Posterior vena cava (tissue), 2 donors: ENCODE results near the gene MGAT5B. TPM values are rescaled to one million over a fixed set of nuclear protein-coding genes. Genes with fewer than 3 reads are reported as not detected.

Source experiments
- DNase-seq: peaks from one replicate; pipeline ENCODE4 v3.0.0-alpha.2; 2020; ENCODE audit warnings: low spot score
- intact Hi-C, 2 donors: fragments of 100-400 bp; cut with DNase I; formaldehyde crosslinking; loops; one replicate each; pipeline versions ENCODE4 v1.14.1 to v1.14.2; 2022 to 2023
- total RNA-seq, 2 donors: library from RNA; stranded (reverse); fragmentation: NEBNext Ultra II Directional; extraction: Animal tissue kit (Norgen Biotek cat#: 25700); gene quantifications; one replicate each; pipeline ENCODE4 v1.2.1, GENCODE V29; 2021
- donor health status: DM: yes; HTN: yes; CAD: no.
- donor health status: DM: yes; HTN: yes; CAD: no.

The MGAT5B gene
- total RNA-seq, 2 donors from 2014 or later = 0.19 to 0.88 TPM

DNA sequence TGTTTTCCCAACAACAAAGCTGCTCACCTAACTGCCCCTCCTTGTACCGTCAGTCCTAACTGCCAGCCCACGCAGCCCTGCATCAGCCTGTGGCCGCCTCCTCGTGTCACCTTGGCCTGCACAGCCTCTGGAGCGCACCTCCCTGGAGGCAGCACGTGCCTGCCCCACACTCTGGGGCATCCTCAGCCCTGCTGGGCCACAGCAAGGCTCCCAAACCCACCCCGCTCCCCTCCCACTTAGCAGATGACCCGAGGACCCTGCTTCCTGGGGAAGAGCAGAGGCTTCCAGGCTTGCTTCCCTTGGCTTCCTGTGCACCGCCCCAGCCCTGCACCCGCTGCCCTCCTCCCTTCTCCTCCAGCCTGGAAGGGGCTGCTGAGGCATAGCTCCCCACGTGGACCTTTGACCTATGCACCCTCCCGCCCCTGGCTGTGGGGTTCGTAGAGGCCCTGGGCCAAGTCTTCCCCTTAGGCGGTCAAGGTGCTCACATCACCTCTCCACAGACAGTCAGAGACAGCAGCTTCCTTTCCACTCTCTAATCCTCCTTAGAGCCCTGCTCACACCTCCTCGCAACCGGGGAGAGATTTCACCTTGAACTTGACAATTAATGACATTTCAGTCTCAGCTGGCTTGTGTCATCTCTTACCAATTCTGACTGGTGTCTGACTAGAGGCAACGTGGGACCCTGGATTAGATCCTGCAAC lies 115.0 kb downstream of the MGAT5B start:
- intact Hi-C loops = loop anchor here in 1 of 2 donors (1.0 kb wide), 1 partner anchor 56 kb away; no protein-coding TSS in a partner anchor
- DNase-seq = no peak

DNA sequence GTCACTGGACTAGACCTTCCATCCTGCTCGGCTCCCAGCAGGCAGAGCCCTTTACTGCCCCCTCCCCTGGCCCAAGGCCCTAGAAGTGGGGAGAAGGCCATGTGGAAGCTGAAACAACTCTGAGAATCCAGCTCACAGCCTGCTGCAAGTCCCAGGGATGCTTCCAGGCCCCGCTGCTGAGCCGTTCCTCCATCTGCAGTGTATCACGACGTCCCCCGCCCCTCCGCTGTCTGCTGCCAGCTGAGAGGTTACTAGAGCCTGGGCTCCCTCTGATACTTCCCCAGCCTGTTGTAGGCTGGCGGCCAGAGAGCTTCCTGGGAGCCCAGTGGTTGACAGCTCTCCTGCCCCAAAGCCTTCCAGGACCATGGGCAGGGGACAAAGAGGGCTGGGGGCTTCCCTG lies 118.2 kb downstream of the MGAT5B start:
- DNase-seq = no peak
- intact Hi-C loops = no loop called here

DNA sequence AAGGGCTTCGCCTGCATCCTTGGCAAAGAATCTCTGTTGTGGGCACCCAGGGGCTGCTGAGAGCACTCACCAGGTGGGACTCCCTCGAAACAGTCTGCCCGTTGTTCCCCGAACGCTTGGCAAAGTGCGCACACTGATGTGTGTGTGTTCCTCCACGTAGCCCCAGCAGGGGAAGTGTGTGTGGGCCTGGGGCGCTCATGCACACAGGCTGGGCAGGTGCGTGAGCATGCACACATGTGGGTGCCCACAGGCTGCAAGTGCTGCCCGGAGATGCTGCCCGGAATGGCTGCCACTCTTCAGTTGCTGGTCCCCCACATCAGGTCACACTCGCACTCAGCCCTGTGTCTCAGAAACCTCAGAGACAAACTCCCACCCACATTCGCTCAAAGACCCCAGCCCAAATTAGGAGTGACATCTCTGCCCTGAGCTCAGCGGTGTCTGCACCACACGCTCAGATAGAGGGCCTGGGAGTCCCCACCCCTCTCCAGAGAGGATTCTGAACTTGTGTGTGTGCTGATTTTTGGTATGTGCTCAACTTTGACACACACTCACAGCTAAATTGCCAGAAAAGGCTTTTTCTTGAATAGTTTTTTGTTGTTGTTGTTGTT lies 119.4 kb downstream of the MGAT5B start:
- DNase-seq = no peak
- intact Hi-C loops = no loop called here

DNA sequence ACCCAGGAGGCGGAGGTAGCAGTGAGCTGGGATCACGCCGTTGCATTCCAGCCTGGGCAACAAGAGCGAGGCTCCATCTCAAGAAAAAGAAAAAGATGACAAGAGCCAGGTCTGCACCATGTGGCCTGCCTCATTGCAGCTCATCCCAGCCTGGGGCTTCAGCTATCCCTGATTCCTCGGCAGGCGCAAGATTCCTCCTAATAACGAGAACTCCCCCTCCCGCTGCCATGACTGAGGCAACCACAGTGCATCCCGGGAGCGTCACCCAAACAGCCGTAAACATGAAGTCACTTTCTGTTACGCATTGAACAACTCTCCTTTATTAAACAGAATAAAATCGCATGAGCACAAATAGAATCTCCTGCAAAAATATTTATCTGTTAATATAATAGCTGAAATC lies 120.6 kb downstream of the MGAT5B start:
- intact Hi-C loops = no loop called here

DNA sequence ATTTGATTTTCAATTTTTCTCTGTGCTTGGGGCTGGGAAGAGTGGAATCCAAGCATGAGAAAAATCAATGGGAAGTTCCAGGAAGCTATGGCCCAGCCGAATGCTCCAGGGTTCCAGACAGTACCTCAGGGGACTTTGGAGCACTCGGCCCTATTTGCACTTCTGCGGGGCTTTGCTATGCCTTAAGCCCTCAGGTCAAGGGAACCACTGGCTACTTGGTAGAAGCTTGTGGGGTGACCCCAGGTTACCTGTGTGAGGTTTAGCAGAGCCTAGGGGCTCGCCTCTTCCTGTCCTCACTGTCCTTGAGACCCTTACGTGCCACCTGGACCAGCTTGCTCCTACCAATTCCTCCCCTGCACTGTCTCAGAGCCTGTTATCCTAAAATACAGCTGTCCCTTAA lies 121.3 kb downstream of the MGAT5B start:
- intact Hi-C loops = no loop called here
- DNase-seq = no peak

More for the DNA sequence above, 120.6 kb downstream of the MGAT5B start:
- no peak for DNase-seq

DNA sequence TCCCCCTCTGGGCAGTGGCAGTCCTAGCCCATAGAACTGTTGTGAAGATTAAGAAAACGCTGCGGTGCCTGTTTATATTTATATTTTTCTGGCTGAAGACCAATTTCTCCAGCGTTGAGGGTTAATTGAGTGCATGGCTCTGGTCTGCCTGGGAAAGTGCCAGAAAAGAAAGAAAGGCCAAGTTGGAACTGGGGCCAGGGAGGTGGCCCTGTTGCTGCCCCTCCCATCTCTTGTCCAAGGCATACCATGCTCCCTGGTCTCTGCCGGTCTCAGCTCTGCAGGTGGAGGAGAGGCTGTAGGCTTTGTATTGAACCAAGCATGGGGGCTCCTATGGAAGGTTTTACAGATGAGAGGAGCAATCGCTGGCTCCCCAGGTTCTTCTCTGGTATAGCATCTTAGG lies 124.7 kb downstream of the MGAT5B start:
- DNase-seq = no peak
- intact Hi-C loops = no loop called here

DNA sequence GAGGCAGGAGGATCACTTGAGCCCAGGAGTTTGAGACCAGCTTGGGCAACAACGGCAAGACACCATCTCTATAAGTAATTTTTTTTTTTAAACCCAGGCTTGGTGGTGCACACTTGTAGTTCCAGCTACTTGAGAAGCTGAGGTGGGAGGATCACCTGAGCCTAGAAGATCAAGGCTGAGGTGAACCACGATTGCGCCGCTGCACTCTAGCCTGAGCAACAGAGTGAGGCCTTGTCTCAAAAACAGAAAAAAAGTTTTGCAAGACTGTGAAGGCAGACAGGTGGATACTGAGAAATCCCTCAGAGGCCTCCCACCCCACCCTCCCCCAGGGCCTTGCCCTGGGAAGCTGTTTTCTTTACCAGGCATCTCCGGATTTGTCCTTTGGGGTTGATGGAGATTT lies 125.4 kb downstream of the MGAT5B start:
- intact Hi-C loops = no loop called here
- peak; percentile 32 for DNase-seq

DNA sequence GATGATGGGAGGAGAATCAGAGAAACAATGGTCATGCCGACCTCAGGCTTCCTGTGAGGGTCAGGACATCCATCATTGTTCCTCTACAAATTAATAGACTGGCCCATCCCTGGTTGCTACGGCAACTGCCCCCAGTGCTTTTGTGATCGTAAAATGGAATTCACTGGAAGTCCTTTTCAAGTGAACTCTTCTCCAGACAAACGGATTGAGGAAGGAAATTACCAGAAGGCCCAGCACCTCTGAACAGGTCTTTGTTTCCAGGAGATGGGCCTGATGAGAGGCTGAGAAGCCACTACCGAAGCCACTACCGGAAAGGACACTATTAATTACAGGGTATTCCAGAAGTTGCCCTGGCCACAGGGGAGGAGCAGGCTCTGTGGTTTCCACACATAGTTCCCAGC lies 126.0 kb downstream of the MGAT5B start:
- peak; percentile 58 for DNase-seq
- intact Hi-C loops = no loop called here

DNA sequence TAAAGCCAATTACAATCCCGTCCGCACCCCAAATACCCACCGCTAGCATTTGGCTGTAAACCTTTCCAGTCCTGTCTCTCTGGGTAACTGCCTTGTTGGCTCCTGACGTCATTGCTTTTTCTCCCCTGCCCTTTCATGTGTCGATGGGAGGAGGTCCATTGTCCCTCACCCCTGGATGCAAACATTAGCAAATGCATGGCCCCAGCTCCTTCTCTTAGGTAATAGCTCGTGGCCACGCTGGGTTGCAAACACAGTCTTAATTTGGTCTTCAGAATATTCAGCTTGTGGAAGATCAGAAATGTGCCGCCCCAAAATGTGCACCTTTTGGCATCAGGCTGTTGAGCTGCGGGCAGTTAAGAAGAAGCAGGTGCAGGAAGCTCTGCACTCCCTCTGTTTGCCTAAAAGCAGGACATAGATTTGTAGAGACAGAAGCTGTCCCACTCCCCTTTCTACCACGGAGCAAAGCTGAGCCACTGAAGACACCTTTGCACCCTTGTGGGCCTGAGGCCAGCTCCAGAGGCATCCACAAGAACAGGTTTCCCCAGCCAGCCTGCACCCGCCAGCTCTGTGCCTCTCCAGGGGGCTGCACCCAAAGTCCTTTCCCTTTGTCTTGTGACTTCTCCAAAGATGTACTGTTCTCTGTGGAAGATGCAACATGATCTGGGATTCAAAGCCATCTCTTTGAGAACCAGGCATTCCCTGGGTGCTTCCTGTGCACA lies 127.3 kb downstream of the MGAT5B start:
- intact Hi-C loops = no loop called here

DNA sequence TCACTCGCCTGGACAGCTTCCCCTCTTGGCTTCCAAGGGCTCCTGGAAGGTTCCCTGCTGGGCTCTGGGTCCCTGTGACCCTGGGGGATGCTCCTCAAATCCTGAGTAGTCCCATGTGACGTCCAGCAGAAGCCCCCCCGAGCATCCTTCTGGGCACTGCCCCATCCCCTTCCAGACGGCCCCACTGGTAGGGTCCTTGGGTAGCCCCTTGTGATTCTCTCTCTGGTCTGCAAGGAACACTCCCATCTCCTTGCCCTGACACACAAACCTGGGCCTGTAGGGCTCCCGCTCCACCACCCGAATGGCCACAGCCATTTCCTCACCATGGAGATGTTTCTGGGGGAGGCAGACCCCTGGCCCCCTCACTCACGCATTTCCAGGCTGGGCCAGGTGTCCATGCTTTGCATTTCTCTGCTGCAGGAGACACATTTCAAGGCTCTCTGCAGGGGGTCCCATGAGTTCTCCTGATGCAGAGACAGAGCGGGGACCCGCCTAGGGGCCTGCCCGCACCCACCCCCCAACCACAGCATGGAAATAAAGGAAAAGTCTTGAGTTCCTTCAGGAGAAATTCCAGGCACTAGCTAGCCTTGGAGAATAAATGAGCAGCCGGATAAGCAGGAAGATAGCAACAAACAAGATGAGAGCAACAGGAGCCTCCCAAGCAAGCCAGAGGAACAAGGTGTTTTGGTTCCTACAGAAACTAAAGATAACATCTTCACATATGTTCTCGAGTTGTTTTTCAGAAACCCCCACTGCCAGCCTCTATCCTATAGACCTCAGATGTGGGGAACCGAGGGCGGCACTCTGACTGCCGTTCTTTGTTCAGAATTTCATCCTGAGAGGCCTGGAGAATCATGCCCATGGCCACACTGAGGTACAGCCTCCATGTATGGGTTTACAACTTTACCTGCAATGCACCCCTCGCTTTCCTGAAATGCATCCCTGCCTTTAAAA lies 128.8 kb downstream of the MGAT5B start:
- intact Hi-C loops = no loop called here
- DNase-seq = peak; percentile 57

More for the DNA sequence above, 127.3 kb downstream of the MGAT5B start:
- DNase-seq = peak; percentile 57

DNA sequence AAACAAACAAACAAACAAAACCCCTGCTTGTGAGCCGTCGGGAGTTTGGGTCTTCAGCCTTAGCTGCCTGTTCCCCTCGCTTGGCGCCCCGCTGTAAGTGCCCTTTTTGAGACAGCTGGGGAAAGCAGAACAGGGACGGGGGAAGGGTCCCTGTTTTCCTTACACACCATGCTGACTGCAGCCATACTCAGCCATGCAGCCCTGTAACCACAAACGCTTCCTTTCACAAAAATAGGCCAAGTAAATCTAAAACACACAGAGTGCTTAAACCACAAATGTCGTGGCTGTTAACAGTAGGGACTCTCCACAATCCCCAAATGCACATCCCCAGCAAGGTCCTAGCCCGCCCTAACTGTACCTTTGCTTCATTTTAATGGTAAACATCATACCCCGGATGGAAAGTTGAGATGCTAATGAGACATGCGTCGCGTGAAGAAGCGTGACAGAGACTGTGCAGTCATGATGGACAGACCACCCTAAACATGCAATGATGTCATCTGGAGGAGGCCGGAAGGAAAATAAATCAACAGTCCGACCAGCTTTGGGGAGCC lies 129.9 kb downstream of the MGAT5B start:
- intact Hi-C loops = no loop called here
- peak; percentile 70 for DNase-seq

DNA sequence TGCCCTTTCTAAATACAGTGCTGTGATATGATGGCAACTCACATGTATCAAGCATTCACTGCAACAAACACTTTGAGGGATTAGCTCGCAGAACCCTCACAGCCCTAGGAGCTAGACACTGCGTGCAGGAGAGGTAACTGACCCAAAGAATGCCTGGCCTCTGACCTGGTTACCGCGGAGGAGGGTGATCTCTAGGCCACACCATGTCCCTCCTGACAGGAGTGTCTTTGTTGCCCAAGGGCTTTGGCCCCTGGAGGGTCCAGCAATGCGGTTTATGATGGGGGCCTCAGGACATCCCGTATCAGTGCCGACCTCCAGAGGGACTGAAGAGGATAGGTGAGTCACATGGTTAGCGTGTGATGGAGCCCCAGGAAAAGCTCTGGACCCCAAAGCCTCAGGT lies 130.6 kb downstream of the MGAT5B start:
- intact Hi-C loops = no loop called here
- DNase-seq = peak; percentile 32

Other genes starting within 250 kb of the MGAT5B start
- 1 to 10 TPM; 2.0 to 2.3 TPM for gene ST6GALNAC1, start 224.6 kb upstream of the MGAT5B start, total RNA-seq
- gene MXRA7, start 157.4 kb upstream of the MGAT5B start, total RNA-seq = 100 to 1,000 TPM; 343 to 428 TPM
- 10 to 100 TPM; 32.1 to 43.0 TPM for gene JMJD6, start 141.8 kb upstream of the MGAT5B start, total RNA-seq
- 10 to 100 TPM; 23.3 to 25.6 TPM for gene METTL23, start 141.6 kb upstream of the MGAT5B start, total RNA-seq
- 100 to 1,000 TPM; 120 to 133 TPM for gene SRSF2, start 131.1 kb upstream of the MGAT5B start, total RNA-seq
- gene MFSD11, start 130.3 kb upstream of the MGAT5B start, total RNA-seq = 10 to 100 TPM; 20.7 to 24.0 TPM